ENCODE measurements around the gene TEX2.

TEX2 gene

DNA sequence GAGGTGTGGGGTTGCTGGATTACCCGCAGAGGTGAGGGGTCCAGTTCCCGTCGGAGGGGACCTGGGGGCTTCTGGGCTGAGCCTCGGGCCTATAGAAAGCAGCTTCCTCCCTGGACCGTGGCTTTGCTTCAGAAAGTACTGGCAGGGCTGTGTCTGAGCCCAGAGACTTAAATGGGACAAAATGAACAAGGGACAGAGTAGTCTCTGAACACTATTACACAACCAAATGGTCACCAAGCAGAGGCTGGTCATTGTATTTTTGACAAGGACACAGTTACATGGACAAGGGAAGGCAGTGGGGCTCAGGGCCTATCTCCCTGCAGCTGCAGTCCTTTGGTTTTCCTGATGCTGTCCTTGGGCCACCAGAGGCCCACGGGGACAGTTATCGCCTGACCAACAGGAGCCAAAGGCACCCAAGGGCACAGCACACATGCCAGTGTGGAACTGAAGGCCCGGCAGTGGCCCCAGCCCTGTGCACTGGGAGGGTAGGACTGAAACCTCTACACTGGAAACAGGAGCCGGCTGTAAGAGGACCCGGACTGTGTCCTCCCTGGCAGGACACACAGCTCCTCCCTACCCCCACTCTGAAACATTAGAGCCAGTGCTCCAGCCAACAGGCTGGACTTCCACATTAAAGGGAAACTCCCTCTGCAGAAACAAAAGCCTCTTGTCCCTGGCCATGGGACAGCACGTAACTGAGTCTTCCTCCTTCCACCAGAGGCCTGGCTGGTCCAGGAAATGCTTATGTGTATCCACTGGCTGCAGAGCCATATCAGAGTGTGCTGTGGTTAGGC is 107.1 kb downstream of the TEX2 start:
- DNase-seq, result no peak

DNA sequence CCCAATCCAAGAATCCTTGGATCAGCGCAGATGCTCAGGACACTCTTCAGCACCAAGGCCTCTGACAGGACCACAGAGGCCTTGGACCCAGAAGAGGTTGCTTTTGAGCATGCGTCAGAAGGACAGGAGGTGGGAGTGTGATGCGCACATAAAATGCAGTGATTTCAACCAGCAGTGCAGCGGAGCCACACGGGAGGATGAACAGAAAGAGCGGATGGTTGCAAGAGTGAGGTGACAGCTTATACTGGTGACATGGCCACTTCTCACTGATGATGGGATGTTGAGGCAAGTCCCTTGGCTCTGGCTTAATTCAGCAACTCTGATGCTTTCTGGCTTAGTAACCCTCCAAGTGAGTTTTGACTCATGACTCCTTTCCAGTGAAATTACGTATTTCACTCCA is 107.9 kb downstream of the TEX2 start:
- no peak for DNase-seq

DNA sequence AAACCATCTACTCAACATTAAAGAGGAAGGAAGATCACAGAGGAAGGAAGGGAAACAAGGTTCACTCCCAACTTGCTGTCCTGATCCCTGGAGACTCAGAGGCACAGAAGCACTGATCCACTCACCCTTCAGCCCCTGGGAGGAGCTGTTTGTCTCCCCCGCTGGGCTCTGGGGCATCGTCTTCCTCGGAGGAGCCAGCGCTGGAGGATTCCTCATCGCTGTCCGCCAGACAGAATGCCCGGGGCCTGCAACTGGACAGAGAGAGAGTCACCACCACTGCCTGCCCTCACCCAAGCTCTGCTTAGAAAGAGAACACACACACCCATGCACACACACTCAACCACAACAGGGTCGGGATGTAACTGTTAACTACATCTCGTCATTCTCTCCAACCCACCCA is 108.3 kb downstream of the TEX2 start:
- no peak for DNase-seq

DNA sequence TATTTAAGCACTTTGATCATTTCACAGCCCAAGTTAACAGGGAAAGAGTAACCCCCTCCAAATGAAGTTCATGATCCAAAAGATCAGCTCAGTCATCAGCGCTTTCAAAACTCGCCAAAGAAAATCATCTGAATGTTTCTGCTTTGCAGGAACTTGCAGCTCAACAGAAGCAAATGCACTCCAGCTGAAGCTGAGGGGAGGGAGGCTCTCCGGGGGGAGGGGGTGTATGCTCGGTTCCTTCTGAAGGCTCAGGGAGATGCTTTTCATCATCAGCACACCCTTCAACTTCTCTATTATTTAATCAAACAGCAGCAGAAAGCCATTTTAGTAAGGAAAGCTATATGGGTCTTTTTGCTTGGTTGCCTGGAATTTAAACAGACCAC is 108.8 kb downstream of the TEX2 start:
- no peak for DNase-seq

DNA sequence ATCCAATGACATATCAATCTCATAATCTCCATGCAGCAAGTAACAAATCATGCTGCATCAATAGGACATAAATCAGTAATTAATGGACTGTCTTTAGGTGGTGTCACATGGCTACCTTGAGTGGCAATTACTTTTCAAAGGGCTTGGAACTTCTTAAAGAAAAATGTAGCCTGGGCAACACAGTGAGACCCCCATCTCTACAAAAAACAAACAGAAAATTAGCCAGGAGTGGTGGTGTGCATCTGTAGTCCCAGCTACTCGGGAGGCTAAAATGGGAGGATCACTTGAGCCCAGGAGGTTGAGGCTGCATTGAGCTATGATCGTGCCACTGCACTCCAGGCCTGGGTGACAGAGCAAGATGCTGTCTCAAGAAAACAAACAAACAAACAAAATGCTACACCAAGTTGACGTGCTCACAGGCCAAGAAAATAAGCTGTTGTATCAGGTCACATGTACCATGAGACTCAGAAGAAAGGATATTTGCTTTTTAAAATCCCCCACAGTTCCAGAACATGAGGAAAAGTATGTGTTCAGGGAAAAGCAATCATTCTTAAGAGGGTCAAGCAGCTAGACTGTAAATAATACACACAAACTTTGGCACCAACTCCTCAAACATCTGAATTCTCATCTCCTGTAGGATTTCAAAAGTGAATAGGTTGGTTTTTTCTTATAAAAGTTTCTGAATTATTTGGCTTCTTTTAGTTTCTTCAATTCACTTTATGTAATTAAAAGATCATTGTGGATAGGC is 109.3 kb downstream of the TEX2 start:
- DNase-seq, result no peak

DNA sequence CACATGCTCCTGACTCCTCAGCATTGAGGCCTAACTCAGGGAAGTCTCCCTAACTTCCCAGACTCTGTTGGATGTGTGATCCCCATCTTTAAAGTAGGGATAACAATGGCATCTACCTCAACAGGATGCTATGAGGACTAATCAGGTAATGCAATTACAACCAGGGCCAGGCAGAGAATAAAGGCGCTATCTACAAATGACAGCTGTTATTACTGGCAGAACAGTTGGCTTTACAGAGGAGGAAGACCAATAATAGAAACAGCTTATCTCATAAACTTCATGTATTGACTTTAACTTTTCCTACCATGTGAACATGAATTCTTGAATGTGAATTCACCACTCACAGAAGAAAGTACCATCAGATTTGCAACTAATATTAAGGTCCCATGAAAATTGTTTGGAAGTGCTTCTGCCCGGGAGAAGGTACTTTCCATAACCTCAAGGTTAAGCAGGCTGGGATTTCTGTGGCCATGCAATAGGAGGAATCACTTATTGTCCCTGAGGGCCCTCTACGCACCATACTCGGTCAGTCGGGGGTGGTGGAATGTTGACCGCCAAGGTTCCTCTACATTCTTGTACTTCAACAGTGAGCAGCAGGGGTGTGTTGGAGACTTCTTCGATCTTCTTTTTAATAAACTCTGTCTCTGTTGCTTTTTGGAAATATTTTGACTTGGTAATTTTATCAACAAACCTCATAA is 110.5 kb downstream of the TEX2 start:
- no peak for DNase-seq

DNA sequence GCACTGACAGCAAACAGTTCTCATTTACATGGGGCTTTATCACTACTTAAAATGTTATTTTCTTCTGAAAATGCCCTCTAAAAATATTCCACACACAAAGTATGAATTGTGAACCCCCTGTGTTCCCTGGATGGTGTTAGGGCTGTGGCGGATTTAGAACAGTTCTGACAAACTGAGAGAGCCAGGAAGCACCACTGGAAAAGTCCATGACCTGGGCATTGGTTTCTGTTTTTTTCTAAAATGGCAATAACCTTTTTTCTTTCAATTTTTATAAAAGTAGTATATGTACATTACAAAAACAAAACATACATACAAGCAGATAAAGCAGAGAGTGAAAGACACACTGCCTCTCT is 112.1 kb downstream of the TEX2 start:
- DNase-seq, result no peak

DNA sequence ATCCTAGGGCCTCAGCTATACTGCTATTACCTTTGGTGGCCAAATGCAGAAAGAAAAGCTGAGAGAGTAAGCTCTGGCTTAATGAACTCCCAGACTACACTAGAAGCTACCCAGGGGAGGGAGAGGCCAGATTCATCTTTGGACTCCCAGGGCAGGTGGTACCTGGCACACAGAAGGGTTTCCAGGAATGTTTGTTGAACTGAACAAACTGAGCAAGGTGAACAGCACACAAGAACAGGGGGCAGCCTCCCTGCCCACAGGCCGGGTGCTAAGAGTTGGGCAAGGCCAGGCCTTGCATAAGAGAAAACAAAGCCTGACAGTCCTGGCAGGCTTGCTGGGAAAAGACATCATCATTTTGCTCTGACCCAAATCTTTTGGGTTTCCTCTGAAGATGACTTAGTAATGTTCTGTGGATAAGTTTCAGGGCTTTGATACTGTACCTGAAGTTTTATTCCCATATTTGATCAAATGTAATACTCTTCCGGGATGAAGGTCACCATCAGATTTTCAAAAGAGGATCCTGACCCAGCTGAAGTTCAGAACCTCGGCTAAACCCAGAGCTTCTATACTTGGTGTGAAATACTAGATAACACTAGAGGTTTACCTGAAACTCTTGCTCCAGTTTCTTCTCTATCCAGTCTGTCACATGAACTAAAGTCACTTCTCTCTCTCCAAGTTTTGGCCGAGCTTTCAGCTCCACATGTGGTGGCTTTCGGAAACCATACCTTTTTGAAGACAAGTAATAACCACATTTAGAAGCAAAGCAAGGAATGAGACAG is 112.6 kb downstream of the TEX2 start:
- no peak for DNase-seq

DNA sequence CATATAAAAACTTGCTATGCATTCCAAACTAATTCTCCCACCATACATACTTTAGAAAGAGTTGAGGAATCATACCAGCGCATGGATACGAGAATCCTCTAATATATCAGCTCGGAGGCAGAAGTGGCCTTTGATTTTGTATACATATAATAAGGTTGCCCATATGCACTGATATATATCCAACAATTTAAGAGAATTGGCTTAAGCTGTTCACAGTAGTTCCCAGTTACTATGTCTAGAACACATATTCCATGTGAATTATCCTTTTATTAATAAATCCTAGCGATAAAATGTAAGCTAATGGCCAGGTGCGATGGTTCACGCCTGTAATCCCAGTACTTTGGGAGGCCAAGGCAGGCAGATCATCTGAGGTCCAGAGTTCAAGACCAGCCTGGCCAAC is 113.9 kb downstream of the TEX2 start:
- no peak for DNase-seq

DNA sequence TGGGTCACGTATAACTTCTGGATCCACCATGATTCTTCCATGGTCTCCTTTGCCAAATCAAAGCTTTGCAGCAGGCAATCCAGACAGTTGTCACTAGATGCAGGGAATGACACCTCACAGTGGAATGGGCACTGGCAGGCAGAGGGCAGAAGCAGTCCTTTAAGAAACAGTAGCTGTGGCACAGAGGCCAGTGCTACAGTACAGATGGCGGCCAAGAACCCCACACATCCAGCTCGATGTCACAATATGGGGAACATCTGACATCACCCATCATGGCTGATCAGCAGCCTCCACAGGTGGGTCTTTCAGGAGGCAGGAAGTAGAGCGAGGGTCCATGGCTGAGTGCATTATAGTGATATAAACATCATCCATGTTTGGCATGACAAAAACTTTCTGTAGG is 114.4 kb downstream of the TEX2 start:
- DNase-seq, result no peak

DNA sequence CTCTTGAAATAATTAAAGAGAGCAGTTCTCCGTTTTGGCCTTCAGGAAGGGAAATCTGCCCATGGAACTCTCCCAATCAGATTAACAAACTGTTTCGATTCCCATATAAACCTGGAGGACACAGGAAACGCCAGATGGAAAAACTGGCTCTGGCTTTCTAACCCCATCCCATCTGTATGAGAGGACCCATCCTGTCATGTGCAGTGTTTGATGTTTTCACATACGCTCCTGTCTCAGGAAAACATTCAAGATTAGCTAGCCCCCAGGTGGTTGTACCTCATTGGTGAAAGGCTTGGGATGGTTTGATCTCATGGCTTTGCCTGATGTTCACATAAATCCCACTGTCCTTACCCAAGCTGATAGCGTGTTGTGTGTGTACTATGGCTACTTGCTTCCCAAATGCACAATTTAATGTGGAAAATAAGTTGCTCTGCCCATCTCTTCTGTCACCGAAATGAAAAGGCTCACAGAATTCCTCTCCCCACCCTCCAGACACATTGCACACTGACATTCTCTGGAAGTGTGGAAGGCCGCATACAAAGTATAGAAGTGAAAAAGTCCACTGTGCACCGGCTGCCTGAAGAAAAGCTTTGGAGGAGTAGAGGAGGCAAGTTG is 114.9 kb downstream of the TEX2 start:
- DNase-seq, result no peak

DNA sequence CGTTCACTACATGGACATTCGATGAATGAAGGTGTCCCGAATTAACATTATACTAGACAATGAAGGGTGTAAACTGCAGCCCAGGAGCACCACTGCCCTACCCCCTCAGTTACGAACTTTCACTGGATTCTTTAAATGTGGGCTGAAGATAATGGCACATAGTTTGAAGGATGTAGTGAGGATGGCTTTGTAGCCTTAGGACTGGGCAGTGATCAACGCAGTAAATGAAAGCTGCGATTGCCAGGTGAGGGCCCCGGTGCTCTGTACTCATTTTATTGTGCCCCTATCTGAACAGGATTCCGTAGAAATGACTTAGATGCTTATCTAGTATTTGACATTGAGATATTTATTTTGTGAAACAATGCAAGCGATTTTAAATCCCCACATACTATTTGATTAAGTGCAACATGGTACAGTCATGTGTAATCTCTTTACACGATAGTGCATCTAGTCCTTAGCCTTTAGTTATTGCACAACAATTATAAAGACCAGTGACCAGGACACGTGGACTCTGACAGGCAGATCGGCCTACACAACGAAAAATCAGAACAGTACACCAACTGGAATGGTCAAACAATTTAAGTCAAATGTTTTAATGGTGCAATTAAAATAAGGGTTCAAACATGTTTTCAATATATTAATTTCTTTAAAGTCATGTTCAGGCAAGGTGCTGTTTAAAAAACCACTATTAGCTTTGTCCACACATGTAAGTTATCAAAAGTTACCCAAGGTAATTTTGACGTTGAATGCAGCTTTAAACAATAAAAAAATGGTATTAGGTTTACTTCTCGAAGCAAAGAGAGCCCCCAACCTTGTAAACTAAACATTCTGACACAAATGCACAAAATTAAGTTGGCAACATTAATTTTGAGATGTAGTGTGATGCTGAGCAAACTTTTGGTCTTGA is 115.7 kb downstream of the TEX2 start:
- DNase-seq, result no peak

DNA sequence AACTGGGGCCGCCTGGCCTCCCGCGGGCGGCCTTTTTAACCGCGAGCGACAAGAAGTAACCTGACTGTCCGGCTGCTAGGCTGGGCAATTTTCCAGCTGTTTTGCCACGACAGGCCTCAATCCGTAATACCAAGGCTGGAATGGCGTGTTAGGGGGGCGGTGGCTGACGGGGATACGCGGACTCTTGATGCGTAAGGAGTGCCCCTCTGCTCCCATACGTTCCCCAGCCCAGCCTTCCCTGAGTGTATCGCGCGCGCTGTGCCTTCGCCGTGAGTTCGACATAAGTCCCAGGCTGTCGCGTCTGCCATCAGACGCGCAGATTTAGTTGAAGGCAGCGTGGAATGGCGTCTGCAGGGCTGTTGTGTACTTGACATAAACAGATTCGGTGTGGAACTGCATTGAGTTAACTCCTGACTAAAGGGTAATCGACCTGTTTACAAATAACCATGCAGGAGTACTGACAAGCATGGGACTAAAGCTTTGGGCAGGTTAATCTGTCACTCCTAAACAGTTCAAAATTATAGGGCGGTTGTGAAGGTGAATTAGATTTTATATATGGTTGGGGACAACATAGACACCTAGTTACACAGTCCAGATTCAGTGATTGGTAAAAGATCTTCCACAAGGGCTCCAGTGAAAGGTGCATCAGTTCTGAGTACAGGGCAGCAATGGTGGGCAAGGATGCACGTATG is 116.5 kb downstream of the TEX2 start:
- DNase-seq, result peak; percentile 65

DNA sequence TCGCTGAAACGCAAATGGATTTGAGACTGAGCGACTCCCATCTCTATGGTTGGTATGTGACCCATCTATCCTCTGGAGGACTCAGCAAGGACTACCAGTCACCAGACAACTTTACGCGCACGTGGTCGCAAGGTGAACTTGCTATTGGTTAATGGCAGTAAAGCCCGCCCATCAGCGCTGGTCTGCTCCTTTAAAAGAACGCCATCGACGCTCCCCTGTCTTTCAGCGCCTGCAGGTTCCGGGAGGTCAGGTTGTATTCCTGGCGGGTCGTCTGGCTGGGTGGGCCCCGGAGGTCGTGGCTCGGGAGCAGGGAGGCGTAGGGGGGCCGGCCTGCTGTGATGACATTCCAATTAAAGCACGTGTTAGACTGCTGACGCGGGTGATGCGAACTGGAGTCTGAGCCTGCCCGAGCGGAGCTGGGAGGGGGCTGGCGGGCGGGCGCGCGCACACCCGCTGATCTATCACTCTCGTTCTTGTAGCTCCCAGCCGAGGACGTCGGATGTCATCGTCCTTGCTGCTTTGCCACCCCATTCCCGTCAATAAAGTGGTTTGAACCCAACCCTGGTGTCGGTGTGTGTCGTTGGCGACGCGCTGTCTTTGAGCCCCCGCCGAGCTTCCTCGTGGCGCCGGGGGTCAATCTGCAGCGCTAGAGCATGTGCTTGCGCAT is 117.2 kb downstream of the TEX2 start:
- DNase-seq, result peak; percentile 96

DNA sequence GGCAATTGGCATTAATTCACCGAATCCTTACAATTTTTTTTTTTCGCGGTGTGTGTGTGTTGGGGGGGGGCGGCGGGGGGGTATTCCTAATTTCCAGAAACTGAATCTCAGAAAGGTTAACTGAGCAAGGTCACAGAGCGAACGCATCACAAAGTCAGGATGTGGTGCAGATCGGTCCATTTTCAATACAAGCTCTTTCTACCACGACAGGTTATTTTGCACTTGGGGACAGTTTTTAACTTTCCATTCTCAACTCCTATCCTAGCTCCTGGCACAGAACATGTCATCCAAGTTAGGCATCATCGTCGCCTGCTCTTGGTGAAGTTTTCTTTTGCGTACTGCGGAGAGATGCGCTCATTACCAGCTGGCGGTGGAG is 117.7 kb downstream of the TEX2 start:
- DNase-seq, result no peak

DNA sequence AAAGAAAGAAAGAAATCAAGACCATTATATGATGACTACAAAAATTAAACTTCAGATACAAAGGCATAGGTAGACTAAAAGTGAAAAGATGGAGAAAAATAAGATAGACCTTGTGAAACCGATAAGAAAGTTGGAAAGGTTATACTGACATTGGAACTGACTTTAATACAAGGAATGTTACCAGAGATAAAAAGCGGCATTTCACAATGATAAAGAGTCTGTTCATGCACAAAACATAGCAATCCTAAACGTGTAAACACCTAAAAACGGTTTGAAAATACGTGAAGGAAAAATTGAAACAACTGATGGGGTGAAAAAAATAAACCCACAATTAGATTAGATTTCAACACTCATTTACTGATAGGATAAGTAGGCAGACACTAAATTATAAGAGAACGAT is 123.5 kb downstream of the TEX2 start:
- DNase-seq, result no peak

DNA sequence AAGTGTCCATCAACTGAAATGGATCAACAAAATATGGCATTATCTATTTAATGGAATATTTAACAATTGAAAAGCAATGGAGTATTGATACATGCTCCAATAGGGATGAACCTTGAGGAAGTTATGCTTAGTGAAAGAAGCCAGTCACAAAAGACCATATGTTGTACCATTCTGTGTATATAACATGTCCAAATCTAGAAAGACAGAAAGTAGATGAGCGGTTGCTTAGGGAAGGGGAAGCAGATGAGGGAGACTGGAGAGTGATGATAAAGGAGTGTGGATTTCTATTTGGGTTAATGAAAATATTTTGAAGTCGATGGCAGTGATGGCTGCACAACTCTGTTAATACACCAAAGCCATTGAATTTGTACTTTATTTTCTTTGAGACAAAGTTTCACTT is 124.6 kb downstream of the TEX2 start:
- no peak for DNase-seq

DNA sequence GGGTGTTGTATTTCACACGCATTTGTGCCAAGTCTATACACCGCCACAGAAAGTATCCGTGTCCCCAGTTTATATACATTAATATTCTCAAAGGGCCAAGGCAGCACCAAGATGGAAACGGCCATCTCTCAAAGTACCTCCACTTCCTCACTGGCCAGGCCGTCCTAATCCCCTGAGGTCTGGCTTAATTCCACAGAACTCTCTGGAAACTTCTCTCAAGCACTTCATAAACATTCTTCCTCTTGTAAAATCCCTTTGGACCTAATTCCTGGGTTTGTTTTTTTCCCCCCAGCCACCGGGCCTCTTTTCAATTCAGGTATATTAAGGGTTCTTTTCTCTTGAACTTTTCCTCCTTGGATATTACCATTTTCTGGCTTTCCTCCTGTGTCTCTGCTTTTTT is 128.1 kb downstream of the TEX2 start:
- DNase-seq, result no peak

DNA sequence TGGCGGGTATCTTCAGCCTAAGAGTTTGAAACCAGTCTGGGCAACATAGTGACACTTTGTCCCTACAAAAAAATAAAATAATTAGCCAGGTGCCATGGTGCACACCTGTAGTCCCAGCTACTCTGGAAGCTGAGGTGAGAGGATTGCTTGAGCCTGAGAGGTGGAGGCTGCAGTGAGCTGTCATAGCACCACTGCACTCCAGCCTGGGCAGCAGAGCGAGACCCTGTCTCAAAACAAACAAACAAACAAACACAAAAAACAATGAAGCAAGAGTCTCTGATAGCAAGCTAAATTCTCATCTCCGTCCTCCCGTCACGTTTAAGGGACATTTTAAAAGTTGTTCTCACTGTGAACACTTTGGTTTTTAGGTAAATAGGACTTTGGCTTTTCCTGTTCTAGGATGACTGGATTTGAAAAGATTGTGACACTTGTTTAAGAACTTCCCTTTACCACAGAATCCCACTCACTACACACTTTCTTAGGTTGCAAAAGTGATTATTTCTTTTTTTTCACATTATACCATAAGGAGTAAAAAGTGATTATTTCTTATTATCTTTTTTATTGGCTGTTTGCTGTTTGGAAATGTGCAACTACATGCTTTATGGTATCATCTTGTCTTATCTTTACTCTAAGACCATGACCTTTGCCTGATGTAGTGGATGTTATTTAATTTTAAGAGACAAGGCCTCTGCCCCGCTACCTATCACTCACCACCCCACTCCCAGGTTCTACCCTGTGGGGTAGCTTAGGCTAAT is 128.7 kb downstream of the TEX2 start:
- no peak for DNase-seq
